LNCAP (cell line): ENCODE results near the gene BEGAIN.

Experiments
- CTCF ChIP-seq: fragments of 450-650 bp; IDR thresholded peaks from 2 replicates; pipeline ENCODE4 v1.5.1; 2017; ENCODE audit warnings: mild to moderate bottlenecking

The BEGAIN gene

GRCh38 chr14:100557658-100558057, 29.6 kb downstream of the BEGAIN start:
- TF ChIP-seq CTCF = no peak

- no peak for TF ChIP-seq CTCF
These were observed 30.2 kb downstream of the BEGAIN start for GRCh38 chr14:100556936-100557505.

- TF ChIP-seq CTCF = no peak
These were observed 31.1 kb downstream of the BEGAIN start for GRCh38 chr14:100556140-100556475.

GRCh38 chr14:100555436-100556139, 31.6 kb downstream of the BEGAIN start:
- no peak for TF ChIP-seq CTCF

- TF ChIP-seq CTCF = no peak
These were observed 32.4 kb downstream of the BEGAIN start for GRCh38 chr14:100554696-100555320.

- no peak for TF ChIP-seq CTCF
These were observed 33.0 kb downstream of the BEGAIN start for GRCh38 chr14:100554082-100554677.

GRCh38 chr14:100553471-100553870, 33.7 kb downstream of the BEGAIN start:
- TF ChIP-seq CTCF = no peak
